Keratinocyte (primary cell): ENCODE results near the gene BTBD10.

ENCODE experiments used
- CTCF ChIP-seq, 3 experiments: IDR thresholded peaks in 1 of 3; conservative IDR thresholded peaks in 1 of 3; optimal IDR thresholded peaks in 1 of 3; 2 replicates in 2 of 3; 3 replicates in 1 of 3; pipeline versions ENCODE3 to v1.5.1; 2011; ENCODE audit warnings: low read length in 3 of 3, mild to moderate bottlenecking in 3 of 3, moderate library complexity in 2 of 3, control low read depth in 1 of 3, inconsistent platforms in 1 of 3; ENCODE audit not compliant: insufficient read depth in 2 of 3; ENCODE audit errors: extremely low read depth in 1 of 3
- EZH2 ChIP-seq: IDR thresholded peaks from one replicate; pipeline ENCODE4 v1.6.1; 2012; ENCODE audit warnings: inconsistent platforms, mild to moderate bottlenecking, low read length, moderate library complexity

- TF ChIP-seq CTCF (optimal IDR thresholded peaks at IDR 0.05 in 1 of 3, IDR thresholded peaks at IDR 0.05 in 1 of 3, conservative IDR thresholded peaks at IDR 0.05 in 1 of 3; ENCODE audit: extremely low read depth in 1 of 3, insufficient read depth in 2 of 3, low read length in 3 of 3) (no peak), EZH2 (no peak)
These were observed 71.8 kb downstream of the BTBD10 start for GRCh38 chr11:13391217-13391616.
